Stomach (tissue), 4 donors: ENCODE measurements around the gene VSTM2L.

Experiments
- EP300 ChIP-seq: sonication (generic); formaldehyde crosslinking; IDR thresholded peaks from one replicate; pipeline ENCODE4 v1.6.1; 2017; ENCODE audit warnings: antibody characterized with exemption
- POLR2A ChIP-seq, 4 donors: fragments of 450-650 bp; IDR thresholded peaks; one replicate each; pipeline ENCODE4 v1.6.1; 2016; ENCODE audit warnings: antibody characterized with exemption in 4 of 4, control low read depth in 2 of 4, mild to moderate bottlenecking in 1 of 4, moderate library complexity in 1 of 4
- POLR2AphosphoS5 ChIP-seq, 3 donors: sonication (generic); formaldehyde crosslinking; IDR thresholded peaks; one replicate each; pipeline ENCODE4 v1.6.1; 2016; ENCODE audit warnings: antibody characterized with exemption in 3 of 3
- TF ChIP-seq, protein P1 (sequence below), 7 experiments: fragments of 450-650 bp in 4 of 7; fragments of 200-600 bp in 3 of 7; sonication (generic) in 3 of 7; IDR thresholded peaks; one replicate each; pipeline ENCODE4 v1.5.1; 2016 to 2019; ENCODE audit warnings: antibody characterized with exemption in 7 of 7, control low read depth in 2 of 7, mild to moderate bottlenecking in 1 of 7

DNA sequence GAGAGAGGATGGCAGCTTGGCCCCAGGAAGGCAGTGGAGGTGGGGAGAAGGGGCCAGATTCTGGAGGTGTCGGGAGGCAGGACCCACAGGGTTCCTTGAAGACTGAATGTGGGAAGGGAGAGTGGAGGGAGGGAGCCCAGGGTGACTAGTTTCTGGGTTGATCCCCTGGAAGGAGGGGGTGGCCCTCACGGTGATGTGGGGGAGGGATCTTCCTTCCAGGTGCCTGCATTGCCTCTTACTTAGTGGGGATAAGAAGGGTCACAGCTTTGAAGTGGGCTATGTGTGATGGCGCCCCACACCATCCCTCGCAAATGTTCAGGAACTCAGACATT is 26.7 kb downstream of the VSTM2L start:
- TF ChIP-seq POLR2AphosphoS5 (IDR thresholded peaks at IDR 0.05) (no peak), EP300 (no peak), POLR2A (IDR thresholded peaks at IDR 0.05) (no peak)
- TF ChIP-seq, protein P1, sequence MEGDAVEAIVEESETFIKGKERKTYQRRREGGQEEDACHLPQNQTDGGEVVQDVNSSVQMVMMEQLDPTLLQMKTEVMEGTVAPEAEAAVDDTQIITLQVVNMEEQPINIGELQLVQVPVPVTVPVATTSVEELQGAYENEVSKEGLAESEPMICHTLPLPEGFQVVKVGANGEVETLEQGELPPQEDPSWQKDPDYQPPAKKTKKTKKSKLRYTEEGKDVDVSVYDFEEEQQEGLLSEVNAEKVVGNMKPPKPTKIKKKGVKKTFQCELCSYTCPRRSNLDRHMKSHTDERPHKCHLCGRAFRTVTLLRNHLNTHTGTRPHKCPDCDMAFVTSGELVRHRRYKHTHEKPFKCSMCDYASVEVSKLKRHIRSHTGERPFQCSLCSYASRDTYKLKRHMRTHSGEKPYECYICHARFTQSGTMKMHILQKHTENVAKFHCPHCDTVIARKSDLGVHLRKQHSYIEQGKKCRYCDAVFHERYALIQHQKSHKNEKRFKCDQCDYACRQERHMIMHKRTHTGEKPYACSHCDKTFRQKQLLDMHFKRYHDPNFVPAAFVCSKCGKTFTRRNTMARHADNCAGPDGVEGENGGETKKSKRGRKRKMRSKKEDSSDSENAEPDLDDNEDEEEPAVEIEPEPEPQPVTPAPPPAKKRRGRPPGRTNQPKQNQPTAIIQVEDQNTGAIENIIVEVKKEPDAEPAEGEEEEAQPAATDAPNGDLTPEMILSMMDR (IDR thresholded peaks at IDR 0.05) = no peak
